GM21515 (cell line): ENCODE measurements around the gene GTF2F2.
"Not testable (repeated sequence)": the region's sequence is repeated elsewhere in the genome, so short reads cannot be mapped to it uniquely, and the experiment has no call there.

ENCODE experiments used
- ATAC-seq: cut with Tn5 transposase; IDR thresholded peaks from one replicate; pipeline ENCODE4 v1.9.1; 2021; ENCODE audit not compliant: unreplicated experiment

GTF2F2 gene

GRCh38 chr13:45298550-45298949 is 178.2 kb downstream of the GTF2F2 start:
- ATAC-seq, result not testable (repeated sequence)

- ATAC-seq, result no peak
These were observed 178.9 kb downstream of the GTF2F2 start for GRCh38 chr13:45299194-45299593.

- ATAC-seq, result no peak
These were observed 180.1 kb downstream of the GTF2F2 start for GRCh38 chr13:45300190-45300985.

GRCh38 chr13:45301263-45301662 is 181.0 kb downstream of the GTF2F2 start:
- no peak for ATAC-seq

- ATAC-seq, result no peak
These were observed 182.2 kb downstream of the GTF2F2 start for GRCh38 chr13:45302507-45302906.

GRCh38 chr13:45303026-45303425 is 182.7 kb downstream of the GTF2F2 start:
- no peak for ATAC-seq

GRCh38 chr13:45303866-45304265 is 183.6 kb downstream of the GTF2F2 start:
- ATAC-seq, result no peak

- no peak for ATAC-seq
These were observed 184.8 kb downstream of the GTF2F2 start for GRCh38 chr13:45305079-45305478.

GRCh38 chr13:45306966-45307365 is 186.7 kb downstream of the GTF2F2 start:
- no peak for ATAC-seq

GRCh38 chr13:45310341-45311131 is 190.2 kb downstream of the GTF2F2 start:
- no peak for ATAC-seq

- no peak for ATAC-seq
These were observed 194.5 kb downstream of the GTF2F2 start for GRCh38 chr13:45314822-45315221.

GRCh38 chr13:45315520-45316167 is 195.3 kb downstream of the GTF2F2 start:
- ATAC-seq, result no peak

GRCh38 chr13:45316338-45316737 is 196.0 kb downstream of the GTF2F2 start:
- ATAC-seq, result no peak

GRCh38 chr13:45316996-45317395 is 196.7 kb downstream of the GTF2F2 start:
- ATAC-seq, result no peak

GRCh38 chr13:45320876-45321629 is 200.7 kb downstream of the GTF2F2 start:
- ATAC-seq, result no peak

- ATAC-seq, result no peak
These were observed 205.5 kb downstream of the GTF2F2 start for GRCh38 chr13:45325806-45326205.

GRCh38 chr13:45327253-45327955 is 207.1 kb downstream of the GTF2F2 start:
- no peak for ATAC-seq

- ATAC-seq, result no peak
These were observed 208.4 kb downstream of the GTF2F2 start for GRCh38 chr13:45328661-45329111.

- ATAC-seq, result no peak
These were observed 210.9 kb downstream of the GTF2F2 start for GRCh38 chr13:45331123-45331619.

GRCh38 chr13:45331692-45332035 is 211.4 kb downstream of the GTF2F2 start:
- ATAC-seq, result no peak
